GM12878 (cell line): ENCODE measurements around the gene EPHB1. TPM values are rescaled to one million over a fixed set of nuclear protein-coding genes. Genes with fewer than 3 reads are reported as not detected.

Source experiments
- ATAC-seq: fragments of 200-7000 bp; cut with Tn5 transposase; 3 replicates; pipeline ENCODE4 v1.9.1; 2020; ENCODE audit warnings: mild to moderate bottlenecking, moderate library complexity
- BruUV-seq: library from RNA; stranded (reverse); fragments of 400-500 nt; replicated peaks from 2 replicates; lab custom pipeline; 2021; lab: Mats Ljungman, UMichigan
- CTCF ChIA-PET: fragments of 300-600 bp; sonication (Branson Sonifier 250); formaldehyde crosslinking; extraction: SDS; loops from one replicate; lab custom pipeline; 2021; ENCODE audit warnings: inconsistent platforms; lab: Yijun Ruan, JAX
- POLR2A ChIA-PET: fragments of 350-600 bp; formaldehyde crosslinking; extraction: SDS; loops from one replicate; lab custom pipeline; 2021; ENCODE audit warnings: inconsistent platforms; lab: Charles Lee
- RAD21 ChIA-PET: fragments of 300-600 bp; sonication (Branson Sonifier 250); formaldehyde crosslinking; loops from one replicate; lab custom pipeline; 2023; ENCODE audit warnings: antibody characterized with exemption; ENCODE audit not compliant: unreplicated experiment; lab: Charles Lee
- SMC1A ChIA-PET: fragments of 300-600 bp; sonication (Branson Sonifier 250); formaldehyde crosslinking; loops from one replicate; lab custom pipeline; 2023; ENCODE audit not compliant: unreplicated experiment, uncharacterized antibody; lab: Charles Lee
- DNase-seq: peaks from one replicate; pipeline ENCODE4 v3.0.0-alpha.2; 2011; ENCODE audit warnings: low read depth, low spot score
- FAIRE-seq: peaks from 3 replicates; lab custom pipeline; 2011; peaks lifted over from hg19 to GRCh38; lab: Jason Lieb, UNC
- H2AFZ ChIP-seq: 2 replicates; pipeline ENCODE4 v1.6.0; 2011; ENCODE audit warnings: low read depth, low read length, control low read depth; ENCODE audit not compliant: control insufficient read depth
- H3K27ac ChIP-seq: 2 replicates; pipeline ENCODE4 v1.5.1; 2011; ENCODE audit warnings: control low read depth; ENCODE audit not compliant: control insufficient read depth, insufficient read depth
- H3K27me3 ChIP-seq, 2 experiments: replicated peaks in 1 of 2; 2 replicates each; pipeline versions ENCODE4 v1.6.0 to v1.6.1; 2011; ENCODE audit warnings: low read length in 1 of 2; ENCODE audit not compliant: control insufficient read depth in 2 of 2, insufficient read depth in 2 of 2
- H3K36me3 ChIP-seq, 2 experiments: 2 replicates each; pipeline ENCODE4 v1.5.1; 2011; ENCODE audit warnings: low read length in 1 of 2; ENCODE audit not compliant: control insufficient read depth in 2 of 2, insufficient read depth in 2 of 2
- H3K4me1 ChIP-seq: 2 replicates; pipeline ENCODE4 v1.6.1; 2011; ENCODE audit warnings: mild to moderate bottlenecking, low read length, moderate library complexity, mixed read lengths; ENCODE audit not compliant: control insufficient read depth, insufficient read depth
- H3K4me2 ChIP-seq: 2 replicates; pipeline ENCODE4 v1.6.0; 2011; ENCODE audit warnings: control low read depth; ENCODE audit not compliant: control insufficient read depth, insufficient read depth
- H3K4me3 ChIP-seq: fragments of 200-600 bp; sonication (generic); 2 replicates; pipeline ENCODE4 v1.5.1; 2016
- H3K79me2 ChIP-seq: 2 replicates; pipeline ENCODE4 v1.6.0; 2011; ENCODE audit warnings: low read length; ENCODE audit not compliant: control insufficient read depth, insufficient read depth
- H3K9ac ChIP-seq: 2 replicates; pipeline ENCODE4 v1.8.0; 2011; ENCODE audit warnings: low read length, control low read depth, mixed read lengths; ENCODE audit not compliant: control insufficient read depth, insufficient read depth
- H3K9me3 ChIP-seq: replicated peaks from 3 replicates; pipeline ENCODE4 v1.5.1; 2011; ENCODE audit warnings: mild to moderate bottlenecking, low read length; ENCODE audit not compliant: control insufficient read depth, insufficient read depth
- H4K20me1 ChIP-seq: 2 replicates; pipeline ENCODE4 v1.6.0; 2011; ENCODE audit not compliant: control insufficient read depth, insufficient read depth
- ESRRA ChIP-seq: IDR thresholded peaks from 2 replicates; pipeline ENCODE4 v1.6.1; 2012; ENCODE audit warnings: mild to moderate bottlenecking, low read length, improper control_type of control experiment
- MEF2B ChIP-seq: fragments of 450-650 bp; IDR thresholded peaks from 2 replicates; pipeline ENCODE4 v1.6.1; 2018; ENCODE audit warnings: mild to moderate bottlenecking, moderate library complexity; ENCODE audit not compliant: partially characterized antibody, poor library complexity, severe bottlenecking
- WGBS: methylation state at CpG from one replicate; pipeline ENCODE4 v1.1.6; 2016; ENCODE audit warnings: low lambda C conversion rate; ENCODE audit not compliant: insufficient replicate concordance, insufficient coverage; ENCODE audit errors: missing lambda C conversion rate; 5-methylcytosine and 5-hydroxymethylcytosine counted together
- in situ Hi-C: fragments of 300-500 bp; cut with MboI; formaldehyde crosslinking; loops from 9 replicates; pipeline ENCODE4 v1.14.3; 2018; ENCODE audit warnings: mixed read lengths
- intact Hi-C: fragments of 100-400 bp; cut with micrococcal nuclease; formaldehyde crosslinking; loops from one replicate; pipeline ENCODE4 v1.14.2; 2022; ENCODE audit not compliant: unreplicated experiment
- polyA plus RNA-seq, 11 experiments: library from polyadenylated mRNA; depleted of rRNA in 4 of 11; unstranded in 6 of 11; stranded (reverse) in 5 of 11; fragments of >200 nt; fragmentation: Nextera tagmentation in 4 of 11; fragmentation: Illumina TruSeq in 1 of 11; extraction: Ambion mirVana in 4 of 11; extraction: Trizol in 1 of 11; gene quantifications; 1 replicate in 1 of 11; 2 replicates in 10 of 11; pipeline versions ENCODE4 v1.2.1 to v1.2.3, GENCODE V29; 2011 to 2016; ENCODE audit warnings: inconsistent platforms in 2 of 11, missing spikeins in 2 of 11, low read depth in 1 of 11
- total RNA-seq, 4 experiments: library from RNA; depleted of rRNA in 3 of 4; stranded (reverse); fragments of >200 nt in 3 of 4; fragmentation: Illumina TruSeq in 1 of 4; extraction: Trizol in 1 of 4; gene quantifications; 2 replicates each; pipeline versions ENCODE4 v1.2.1 to v1.2.3, GENCODE V29; 2013 to 2021
- TF ChIP-seq, protein P1 (sequence below): IDR thresholded peaks from 2 replicates; pipeline ENCODE4 v1.6.1; 2011; ENCODE audit warnings: low read depth, low read length, improper control_type of control experiment, borderline replicate concordance
- TF ChIP-seq, protein P2 (sequence below): fragments of 150-350 bp; IDR thresholded peaks from 2 replicates; pipeline ENCODE4 v1.6.1; 2016; ENCODE audit warnings: low read depth, low read length

EPHB1 gene
- total and polyA plus RNA-seq, 10 of the 15 experiments (the other 5 are each of a cell fraction or from before 2014, with no cell fraction given): 0.33 to 23.8 (median 1.2) TPM

DNA sequence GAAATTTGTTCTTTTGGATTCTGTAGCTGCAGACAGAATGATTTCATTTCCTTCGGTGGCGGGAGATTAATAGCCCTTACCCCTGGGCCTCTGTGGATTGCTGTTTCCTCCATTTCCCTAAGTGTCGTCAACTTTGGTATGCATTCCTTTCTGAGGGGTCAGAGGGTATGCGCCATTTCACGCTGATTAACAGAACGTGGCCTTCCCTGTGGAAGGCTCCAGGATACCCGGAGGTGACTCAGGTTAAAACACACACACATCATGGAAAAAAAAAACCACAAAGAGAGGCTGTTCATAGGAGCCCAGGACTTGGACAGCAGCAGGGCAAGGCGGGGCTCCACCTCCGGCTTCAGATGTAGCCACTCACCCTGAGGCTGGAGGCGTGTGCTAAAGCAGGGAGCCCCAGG is 51.9 kb downstream of the EPHB1 start:
- H3K4me1 ChIP-seq: peaks cover 4% of the 10 kb centered on the region
- POLR2A ChIA-PET: no interaction called here

More for the DNA sequence above, 51.9 kb downstream of the EPHB1 start:
- ChIA-PET RAD21 (no interaction called here), SMC1A (interaction anchor here (0.6 to 1.0 kb wide), 2 partner anchors 16 to 55 kb away, joined by 3 read pairs; no protein-coding TSS in a partner anchor), CTCF (interaction anchor here (0.7 kb wide), 1 partner anchor 9 kb away, joined by 3 read pairs; no protein-coding TSS in a partner anchor)
- no peaks in the 10 kb centered on the region for H3K27me3 ChIP-seq
- no peak overlapping the region for H3K27ac ChIP-seq
- H3K36me3 ChIP-seq: peaks cover 0 to 2% of the 10 kb centered on the region in 2 experiments; a peak in 2 of 4 replicates
- H2AFZ ChIP-seq: no peak overlapping the region
- intact Hi-C loops: no loop called here
- H3K79me2 ChIP-seq: peaks cover 17% of the 10 kb centered on the region
- peaks cover 2% of the 10 kb centered on the region; the same call in 2 of the 3 replicates for H3K9me3 ChIP-seq
- no TSS peak for BruUV-seq
- H3K9ac ChIP-seq: no peak overlapping the region
- ATAC-seq: no peak
- H4K20me1 ChIP-seq: no peaks in the 10 kb centered on the region
- no peak for TF ChIP-seq MEF2B
- TF ChIP-seq, protein P1, sequence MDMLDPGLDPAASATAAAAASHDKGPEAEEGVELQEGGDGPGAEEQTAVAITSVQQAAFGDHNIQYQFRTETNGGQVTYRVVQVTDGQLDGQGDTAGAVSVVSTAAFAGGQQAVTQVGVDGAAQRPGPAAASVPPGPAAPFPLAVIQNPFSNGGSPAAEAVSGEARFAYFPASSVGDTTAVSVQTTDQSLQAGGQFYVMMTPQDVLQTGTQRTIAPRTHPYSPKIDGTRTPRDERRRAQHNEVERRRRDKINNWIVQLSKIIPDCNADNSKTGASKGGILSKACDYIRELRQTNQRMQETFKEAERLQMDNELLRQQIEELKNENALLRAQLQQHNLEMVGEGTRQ: no peak
- TF ChIP-seq, protein P2, sequence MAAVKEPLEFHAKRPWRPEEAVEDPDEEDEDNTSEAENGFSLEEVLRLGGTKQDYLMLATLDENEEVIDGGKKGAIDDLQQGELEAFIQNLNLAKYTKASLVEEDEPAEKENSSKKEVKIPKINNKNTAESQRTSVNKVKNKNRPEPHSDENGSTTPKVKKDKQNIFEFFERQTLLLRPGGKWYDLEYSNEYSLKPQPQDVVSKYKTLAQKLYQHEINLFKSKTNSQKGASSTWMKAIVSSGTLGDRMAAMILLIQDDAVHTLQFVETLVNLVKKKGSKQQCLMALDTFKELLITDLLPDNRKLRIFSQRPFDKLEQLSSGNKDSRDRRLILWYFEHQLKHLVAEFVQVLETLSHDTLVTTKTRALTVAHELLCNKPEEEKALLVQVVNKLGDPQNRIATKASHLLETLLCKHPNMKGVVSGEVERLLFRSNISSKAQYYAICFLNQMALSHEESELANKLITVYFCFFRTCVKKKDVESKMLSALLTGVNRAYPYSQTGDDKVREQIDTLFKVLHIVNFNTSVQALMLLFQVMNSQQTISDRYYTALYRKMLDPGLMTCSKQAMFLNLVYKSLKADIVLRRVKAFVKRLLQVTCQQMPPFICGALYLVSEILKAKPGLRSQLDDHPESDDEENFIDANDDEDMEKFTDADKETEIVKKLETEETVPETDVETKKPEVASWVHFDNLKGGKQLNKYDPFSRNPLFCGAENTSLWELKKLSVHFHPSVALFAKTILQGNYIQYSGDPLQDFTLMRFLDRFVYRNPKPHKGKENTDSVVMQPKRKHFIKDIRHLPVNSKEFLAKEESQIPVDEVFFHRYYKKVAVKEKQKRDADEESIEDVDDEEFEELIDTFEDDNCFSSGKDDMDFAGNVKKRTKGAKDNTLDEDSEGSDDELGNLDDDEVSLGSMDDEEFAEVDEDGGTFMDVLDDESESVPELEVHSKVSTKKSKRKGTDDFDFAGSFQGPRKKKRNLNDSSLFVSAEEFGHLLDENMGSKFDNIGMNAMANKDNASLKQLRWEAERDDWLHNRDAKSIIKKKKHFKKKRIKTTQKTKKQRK: no peak
- no peak for TF ChIP-seq ESRRA
- TF ChIP-seq, all 136 proteins: peak for 0
- DNase-seq: no peak
- 55% methylated on average over 10 of the region's 10 CpGs for WGBS
- Histone ChIP-seq H3K4me2 (no peak overlapping the region), H3K4me3 (no peak overlapping the region)
- in situ Hi-C loops: no loop called here
- no peak for FAIRE-seq
